Heart right ventricle (tissue), 16 donors: ENCODE results near the gene TTC9. TPM values are rescaled to one million over a fixed set of nuclear protein-coding genes. Genes with fewer than 3 reads are reported as not detected.

Experiments
- ATAC-seq, 8 donors: fragments of 200-7000 bp; cut with Tn5 transposase; one replicate each; pipeline ENCODE4 v1.9.1; 2020; ENCODE audit warnings: mild to moderate bottlenecking in 8 of 8, moderate library complexity in 8 of 8, moderate number of reproducible peaks in 1 of 8
- DNase-seq, 2 donors: peaks; one replicate each; pipeline ENCODE4 v3.0.0-alpha.2; 2020
- H3K27ac ChIP-seq, 10 donors: fragments of 200-600 bp; sonication (generic) in 2 of 10; one replicate each; pipeline versions ENCODE4 v1.5.0 to v1.8.0; 2020 to 2022; ENCODE audit warnings: mild to moderate bottlenecking in 3 of 10
- H3K27me3 ChIP-seq, 7 donors: fragments of 200-600 bp; one replicate each; pipeline ENCODE4 v1.8.0; 2021 to 2022; ENCODE audit warnings: mild to moderate bottlenecking in 2 of 7
- H3K36me3 ChIP-seq, 9 donors: fragments of 200-600 bp; sonication (generic) in 1 of 9; one replicate each; pipeline versions ENCODE4 v1.5.0 to v1.8.0; 2020 to 2022; ENCODE audit warnings: mild to moderate bottlenecking in 2 of 9
- H3K4me1 ChIP-seq, 9 donors: fragments of 200-600 bp; sonication (generic) in 1 of 9; one replicate each; pipeline versions ENCODE4 v1.5.0 to v1.8.0; 2020 to 2022; ENCODE audit warnings: mild to moderate bottlenecking in 4 of 9
- H3K4me3 ChIP-seq, 10 donors: fragments of 200-600 bp; sonication (generic) in 2 of 10; one replicate each; pipeline versions ENCODE4 v1.5.0 to v1.8.0; 2020 to 2022; ENCODE audit warnings: mild to moderate bottlenecking in 7 of 10, moderate library complexity in 2 of 10
- H3K9me3 ChIP-seq, 11 donors: fragments of 200-600 bp in 10 of 11; sonication (generic) in 2 of 11; one replicate each; pipeline versions ENCODE4 v1.5.0 to v1.8.0; 2013 to 2022; ENCODE audit warnings: mild to moderate bottlenecking in 2 of 11, control low read depth in 1 of 11, moderate library complexity in 1 of 11
- CTCF ChIP-seq, 9 donors: fragments of 200-600 bp; sonication (generic) in 2 of 9; IDR thresholded peaks; one replicate each; pipeline versions ENCODE4 v1.5.0 to v1.8.0; 2021 to 2022; ENCODE audit warnings: antibody characterized with exemption in 9 of 9, mild to moderate bottlenecking in 5 of 9, moderate library complexity in 1 of 9
- WGBS, 2 donors: extraction: QIAGEN DNeasy Blood & Tissue Kit; methylation state at CpG; one replicate each; pipeline ENCODE4 v1.1.7; 2013; ENCODE audit warnings: inconsistent platforms in 1 of 2; 5-methylcytosine and 5-hydroxymethylcytosine counted together
- intact Hi-C, 10 donors: fragments of 100-400 bp; cut with DNase I; formaldehyde crosslinking; loops; one replicate each; pipeline versions ENCODE4 v1.11.1 to v1.14.2; 2022
- polyA plus RNA-seq, 2 donors: library from polyadenylated mRNA; stranded (reverse); fragments of 200-250 nt; gene quantifications; one replicate each; pipeline ENCODE4 v1.2.3, GENCODE V29; 2013
- total RNA-seq, 10 donors: library from RNA; stranded (reverse); fragmentation: NEBNext Ultra II Directional in 3 of 10; extraction: Animal tissue kit (Norgen Biotek cat#: 25700) in 3 of 10; gene quantifications; one replicate each; pipeline versions ENCODE4 v1.2.1 to v1.2.4, GENCODE V29; 2021 to 2023
- donor health status: Arrhythmogenic right ventricular cardiomyopathy.
- donor health status: ischemic (EF 13 %, LVEDD 7.1; RV severe dilation, severe dysfunction).
- donor health status: healthy with polysubstance abuse.
- donor health status: DM: no; HTN: yes; CAD: no.
- donor health status: DM: no; HTN: no; CAD: no.
- donor health status: ischemic (EF 25% LVEDD 6.9; RV normal size, moderate dysfunction).
- donor health status: ischemic (EF 25% LVEDD 5.7; RV mildly dilated, moderate dysfunction).
- donor health status: healthy.
- donor health status: DM: yes; HTN: yes; CAD: no.
- donor health status: Ischemic cardiomyopathy.
- donor health status: ischemic (EF 35%, LVEDD 5.7; RV mildly dilated, moderate dysfunction).
- donor health status: nonischemic (EF 11% LVEDD 7.7; RV severe dilation, severe dysfunction).
- donor health status: DM: yes; HTN: yes; CAD: no.
- donor health status: PGD.
- donor health status: ischemic (EF 29% LVEDD 5.4; RV normal size, mild dysfunction).
- donor health status: nonischemic (EF 23%, LVEDD 6.1; RV moderate dilation, normal function).

Gene TTC9
- total and polyA plus RNA-seq, 12 donors, result 0.22 to 2.9 (median 1.1) TPM

DNA sequence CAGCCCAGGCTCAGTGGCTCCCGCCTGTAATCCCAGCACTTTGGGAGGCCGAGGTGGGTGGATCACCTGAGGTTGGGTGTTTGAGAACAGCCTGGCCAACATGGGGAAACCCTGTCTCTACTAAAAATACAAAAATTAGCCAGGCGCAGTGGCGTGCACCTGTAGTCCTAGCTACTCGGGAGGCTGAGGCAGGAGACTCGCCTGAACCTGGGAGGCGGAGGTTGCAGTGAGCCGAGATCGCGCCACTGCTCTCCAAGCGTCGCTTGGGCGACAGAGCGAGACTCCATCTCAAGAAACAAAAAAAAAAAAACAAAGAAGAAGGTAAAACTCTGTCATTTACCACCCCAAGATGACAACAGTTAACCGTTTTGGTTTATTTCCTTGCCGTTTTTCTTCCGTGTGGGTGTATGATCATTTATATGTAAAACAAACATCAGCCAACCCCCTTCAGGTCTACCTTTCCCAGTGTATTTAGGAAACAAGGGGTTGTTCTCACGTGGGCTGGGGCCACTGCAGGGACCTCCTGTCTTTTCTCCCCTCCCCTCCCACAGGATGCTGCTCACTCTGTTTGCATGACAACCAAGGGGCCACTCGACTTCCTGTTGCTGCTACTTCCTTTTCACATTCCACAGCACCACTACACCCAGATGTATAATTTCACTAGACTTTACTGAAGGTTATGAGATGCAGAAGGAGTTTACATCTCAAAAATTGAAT lies 13.6 kb downstream of the TTC9 start:
- H3K4me1 ChIP-seq, result peaks cover 0 to 9% (median 0%) of the 10 kb centered on the region in 9 donors
- H3K36me3 ChIP-seq, result no peaks in the 10 kb centered on the region
- intact Hi-C loops, result no loop called here
- no peaks in the 10 kb centered on the region for H3K9me3 ChIP-seq
- 82 to 86% methylated on average over 19 of the region's 19 CpGs for WGBS, 2 donors
- peak in 2 of 8 donors; percentile 34 to 52 for ATAC-seq
- TF ChIP-seq CTCF (IDR thresholded peaks at IDR 0.05), result no peak
- no peak for DNase-seq
- peak overlapping the region in 1 of 10 donors; percentile 62 for H3K27ac ChIP-seq
- H3K27me3 ChIP-seq, result peaks cover 0 to 4% (median 0%) of the 10 kb centered on the region in 7 donors
- H3K4me3 ChIP-seq, result no peak overlapping the region

DNA sequence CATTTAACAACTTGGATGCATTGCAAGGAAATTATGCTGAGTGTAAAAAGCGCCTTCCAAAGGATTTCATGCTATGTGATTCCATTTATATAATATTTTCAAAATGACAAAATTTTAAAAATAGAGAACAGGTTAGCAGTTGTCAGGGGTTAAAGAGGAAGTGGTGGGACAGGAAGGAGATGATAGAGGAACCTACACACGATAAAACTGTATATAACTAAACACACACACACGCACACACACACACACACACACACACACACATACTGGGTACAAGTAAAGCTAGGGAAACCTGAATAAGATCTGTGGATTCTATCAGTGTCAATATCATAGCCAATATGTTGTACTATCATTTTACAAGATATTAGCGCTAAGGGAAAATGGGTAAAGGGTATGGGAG lies 17.2 kb downstream of the TTC9 start:
- Histone ChIP-seq H3K4me1 (peaks cover 0 to 20% (median 10%) of the 10 kb centered on the region in 9 donors), H3K36me3 (no peaks in the 10 kb centered on the region)
- 57 to 67% methylated on average over 4 of the region's 4 CpGs for WGBS, 2 donors

DNA sequence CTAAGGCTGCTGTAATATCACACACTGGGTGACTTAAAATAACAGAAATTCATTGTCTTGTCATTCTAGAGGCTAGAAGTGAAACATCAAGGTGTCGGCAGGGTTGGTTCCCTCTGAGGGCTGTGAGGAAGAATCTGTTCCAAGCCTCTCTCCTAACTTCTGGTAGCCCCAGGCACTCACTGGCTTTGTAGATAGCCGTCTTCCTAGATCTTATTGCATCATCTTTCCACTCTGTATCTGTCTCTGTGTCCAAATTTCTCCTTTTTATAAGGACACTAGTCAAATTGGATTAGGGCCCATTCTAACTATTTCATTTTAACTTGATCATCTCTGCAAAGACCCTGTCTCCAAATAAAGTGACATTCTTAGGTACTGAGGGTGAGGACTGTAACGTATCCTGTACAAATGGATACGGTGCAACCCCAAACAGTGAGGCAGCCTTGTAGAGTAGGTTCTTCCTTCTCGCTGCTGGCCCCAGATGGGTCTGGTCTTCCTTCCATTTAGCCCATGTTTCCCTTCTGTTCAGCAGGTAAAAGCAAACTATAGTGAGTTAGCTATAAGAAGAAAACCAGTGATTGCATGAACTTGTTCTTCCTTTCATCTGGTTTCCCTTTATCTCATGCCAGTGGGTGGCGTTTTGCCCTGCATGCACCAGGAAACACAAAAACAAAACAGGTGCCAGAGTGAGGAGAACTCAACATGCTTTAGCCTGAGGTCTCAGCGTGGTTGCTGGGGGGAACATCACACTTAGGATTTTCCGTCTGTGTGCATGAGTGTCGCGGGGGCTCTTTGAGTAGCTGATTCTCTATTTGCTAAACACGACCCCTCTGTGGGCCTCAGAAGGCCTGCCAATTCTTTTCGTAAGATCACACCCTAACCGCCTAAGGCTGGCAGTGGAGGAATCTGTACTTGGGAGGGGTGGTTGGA lies 19.5 kb downstream of the TTC9 start:
- H3K27ac ChIP-seq, result no peak overlapping the region
- no peak for DNase-seq
- H3K4me1 ChIP-seq, result peaks cover 0 to 25% (median 10%) of the 10 kb centered on the region in 9 donors
- no peaks in the 10 kb centered on the region for H3K36me3 ChIP-seq
- 66 to 75% methylated on average over 13 of the region's 13 CpGs for WGBS, 2 donors
- ATAC-seq, result peak in 1 of 8 donors; percentile 29
- intact Hi-C loops, result no loop called here
- H3K4me3 ChIP-seq, result no peak overlapping the region
- no peaks in the 10 kb centered on the region for H3K9me3 ChIP-seq
- no peak for TF ChIP-seq CTCF (IDR thresholded peaks at IDR 0.05)
- H3K27me3 ChIP-seq, result no peaks in the 10 kb centered on the region

More for the DNA sequence above, 17.2 kb downstream of the TTC9 start:
- Histone ChIP-seq H3K4me3 (no peak overlapping the region), H3K9me3 (no peaks in the 10 kb centered on the region), H3K27ac (no peak overlapping the region), H3K27me3 (no peaks in the 10 kb centered on the region)
- intact Hi-C loops, result no loop called here
- no peak for ATAC-seq
- no peak for TF ChIP-seq CTCF (IDR thresholded peaks at IDR 0.05)
- no peak for DNase-seq

DNA sequence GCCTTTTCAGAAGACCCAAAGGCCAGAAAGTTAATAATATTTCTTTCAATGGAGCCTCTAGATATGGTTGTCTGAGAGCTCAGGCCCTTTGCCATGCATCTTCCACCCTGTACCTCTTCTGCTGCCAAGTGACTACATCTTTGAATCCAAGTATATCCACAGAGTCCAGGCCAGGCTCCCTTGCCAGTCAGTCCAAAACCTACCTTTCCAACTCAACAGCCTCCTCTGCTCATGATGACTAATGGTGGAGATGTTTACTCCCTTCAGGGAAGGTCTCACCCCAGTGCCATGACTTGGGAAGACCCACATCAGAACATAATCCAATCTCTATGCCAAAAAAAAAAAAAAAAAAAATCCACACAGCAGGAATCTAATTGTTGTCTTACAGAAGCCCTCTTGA lies 20.4 kb downstream of the TTC9 start:
- intact Hi-C loops, result no loop called here
- Histone ChIP-seq H3K4me1 (peaks cover 0 to 25% (median 10%) of the 10 kb centered on the region in 9 donors), H3K27me3 (no peaks in the 10 kb centered on the region), H3K27ac (no peak overlapping the region), H3K36me3 (no peaks in the 10 kb centered on the region), H3K9me3 (no peaks in the 10 kb centered on the region), H3K4me3 (no peak overlapping the region)
- TF ChIP-seq CTCF (IDR thresholded peaks at IDR 0.05), result no peak
- DNase-seq, result no peak
- ATAC-seq, result no peak
